Measurements from ENCODE around the gene RGS8. TPM values are rescaled to one million over a fixed set of nuclear protein-coding genes. Genes with fewer than 3 reads are reported as not detected.

Gene RGS8
- total and polyA plus RNA-seq, 2 of the 4 experiments (the other 2 are of a cell fraction) = not detected

GRCh38 chr1:182714546-182714945 lies 30.2 kb upstream of the RGS8 start:
- Histone ChIP-seq H3K4me1 (ENCODE audit: control insufficient read depth, insufficient read depth, low read length) (no peaks in the 10 kb centered on the region), H3K23ac (ENCODE audit: low read depth, low read length) (no peak overlapping the region), H2AK5ac (ENCODE audit: low read depth, low read length) (no peak overlapping the region), H4K8ac (ENCODE audit: low read depth in 2 of 2, low read length in 2 of 2) (no peak overlapping the region), H3K27ac (ENCODE audit: insufficient read depth, low read length) (no peak overlapping the region), H3K79me1 (ENCODE audit: low read depth in 1 of 2, low read length in 2 of 2) (no peaks in the 10 kb centered on the region), H4K91ac (ENCODE audit: insufficient read depth, low read depth, low read length) (no peak overlapping the region), H3K9me3 (ENCODE audit: control insufficient read depth, insufficient read depth, low read length) (no peaks in the 10 kb centered on the region), H3K4me2 (ENCODE audit: low read depth, low read length) (no peak overlapping the region), H2BK120ac (ENCODE audit: low read depth, low read length) (no peak overlapping the region), H2BK20ac (ENCODE audit: low read depth, low read length) (no peak overlapping the region), H3K27me3 (ENCODE audit: control insufficient read depth, insufficient read depth, low read length) (peaks cover 2% of the 10 kb centered on the region), H2AFZ (replicated peaks; ENCODE audit: low read length, poor library complexity) (no peak overlapping the region), H3K4me3 (ENCODE audit: insufficient read depth, low read depth, low read length) (no peak overlapping the region), H3K9me1 (ENCODE audit: insufficient read depth, low read length) (no peaks in the 10 kb centered on the region), H3K36me3 (ENCODE audit: control insufficient read depth, insufficient read depth, low read length) (no peaks in the 10 kb centered on the region), H3K4ac (ENCODE audit: low read depth, low read length) (no peak overlapping the region), H4K5ac (ENCODE audit: low read depth, low read length) (no peak overlapping the region), H3K14ac (replicated peaks; ENCODE audit: low read depth, low read length) (no peak overlapping the region), H3K9ac (ENCODE audit: low read depth, low read length) (no peak overlapping the region), H4K20me1 (ENCODE audit: insufficient read depth, low read length) (no peaks in the 10 kb centered on the region), H2BK5ac (ENCODE audit: low read depth, low read length, poor library complexity, severe bottlenecking) (no peak overlapping the region), H3K56ac (ENCODE audit: extremely low read depth, insufficient read depth, low read length) (no peak overlapping the region), H3K18ac (ENCODE audit: low read depth, low read length) (no peak overlapping the region), H2BK15ac (ENCODE audit: low read depth, low read length) (no peak overlapping the region), H2AK9ac (replicated peaks; ENCODE audit: low read depth, low read length, poor library complexity) (no peak overlapping the region)
- no TSS peak for BruUV-seq (replicated peaks)
- no CpG with 5 or more reads among the region's 2 CpGs for WGBS, 2 experiments (ENCODE audit: extremely low coverage in 2 of 2, insufficient read length in 1 of 2)
- TF ChIP-seq POLR2A (IDR thresholded peaks at IDR 0.05; ENCODE audit: low read depth, low read length) = no peak
- TF ChIP-seq MXI1 (IDR thresholded peaks at IDR 0.05; ENCODE audit: borderline replicate concordance, low read depth, low read length) = no peak
- no peak for TF ChIP-seq ELK1 (IDR thresholded peaks at IDR 0.05; ENCODE audit: borderline replicate concordance, low read depth, low read length)
- TF ChIP-seq CTCF (conservative IDR thresholded peaks at IDR 0.05; ENCODE audit: low read depth, low read length) = no peak
- TF ChIP-seq CHD1 (IDR thresholded peaks at IDR 0.05; ENCODE audit: low read depth, low read length) = no peak
- no peak for TF ChIP-seq CEBPB (IDR thresholded peaks at IDR 0.05; ENCODE audit: low read depth, low read length)
- no peak for TF ChIP-seq USF2 (IDR thresholded peaks at IDR 0.05; ENCODE audit: low read depth, low read length)
- dilution Hi-C loops (cut with HindIII; ENCODE audit: low sequenced_read_pairs, unreplicated experiment) (no loop called here), intact Hi-C loops (cut with micrococcal nuclease) (no loop called here), in situ Hi-C loops (cut with MboI; ENCODE audit: low sequenced_read_pairs) (no loop called here)
- DNase-seq (no peak), ATAC-seq (ENCODE audit: low read depth) (no peak)
- CTCF ChIA-PET = no interaction called here
- POLR2A ChIA-PET (ENCODE audit: unreplicated experiment) = no interaction called here

Data from IMR-90 (cell line).